K562 (cell line): Measurements from ENCODE around the gene CARD18. TPM values are rescaled to one million over a fixed set of nuclear protein-coding genes. Genes with fewer than 3 reads are reported as not detected.

Experiments used
- ATAC-seq: fragments of 200-7000 bp; cut with Tn5 transposase; 3 replicates; pipeline ENCODE4 v1.9.1; 2020; ENCODE audit warnings: moderate library complexity
- BruUV-seq: library from RNA; stranded (reverse); fragments of 400-500 nt; replicated peaks from 2 replicates; lab custom pipeline; 2021; lab: Mats Ljungman, UMichigan
- CTCF ChIA-PET: fragments of 300-600 bp; formaldehyde crosslinking; extraction: SDS; loops from one replicate; lab custom pipeline; 2021; ENCODE audit warnings: low intra/inter-chr PET ratio; lab: Yijun Ruan, JAX
- POLR2A ChIA-PET: fragments of 300-600, 350-650 bp; sonication (Branson Sonifier 250); formaldehyde crosslinking; extraction: SDS; loops from one replicate; lab custom pipeline; 2021; ENCODE audit warnings: antibody characterized with exemption, inconsistent platforms; lab: Yijun Ruan, JAX
- DNase-seq, 4 experiments: peaks; one replicate each; pipeline versions ENCODE4 v3.0.0 to v3.0.0-alpha.2; 2011 to 2018; ENCODE audit warnings: low spot score in 3 of 4, mixed read lengths in 3 of 4; ENCODE audit errors: extremely low read depth in 1 of 4
- FAIRE-seq: peaks from 2 replicates; lab custom pipeline; 2011; peaks lifted over from hg19 to GRCh38; lab: Jason Lieb, UNC
- H2AFZ ChIP-seq: 2 replicates; pipeline ENCODE4 v1.6.0; 2011; ENCODE audit warnings: low read depth, low read length, control low read depth, inconsistent platforms
- H3K27ac ChIP-seq: fragments of 200-600 bp; 3 replicates; pipeline ENCODE4 v1.8.0; 2011; ENCODE audit warnings: low read depth, mild to moderate bottlenecking, control low read depth, inconsistent platforms, low read length, moderate library complexity, mixed read lengths; ENCODE audit errors: extremely low read depth
- H3K27me3 ChIP-seq, 2 experiments: fragments of 300-600 bp in 1 of 2; 2 replicates in 1 of 2; 3 replicates in 1 of 2; pipeline versions ENCODE4 v1.6.0 to v1.8.0; 2011; ENCODE audit warnings: inconsistent platforms in 2 of 2, low read length in 2 of 2, mild to moderate bottlenecking in 1 of 2, mixed read lengths in 1 of 2, moderate library complexity in 1 of 2; ENCODE audit not compliant: control insufficient read depth in 2 of 2, insufficient read depth in 2 of 2
- H3K36me3 ChIP-seq: fragments of 300-600 bp; 3 replicates; pipeline ENCODE4 v1.8.0; 2011; ENCODE audit warnings: mild to moderate bottlenecking, low read length, inconsistent platforms; ENCODE audit not compliant: control insufficient read depth, insufficient read depth
- H3K4me1 ChIP-seq, 2 experiments: fragments of 200-600 bp in 1 of 2; replicated peaks in 1 of 2; 2 replicates in 1 of 2; 3 replicates in 1 of 2; pipeline versions ENCODE4 v1.5.1 to v1.8.0; 2011; ENCODE audit warnings: inconsistent platforms in 2 of 2, low read length in 2 of 2, mild to moderate bottlenecking in 1 of 2, mixed read lengths in 1 of 2, moderate library complexity in 1 of 2; ENCODE audit not compliant: control insufficient read depth in 2 of 2, insufficient read depth in 2 of 2
- H3K4me2 ChIP-seq: 2 replicates; pipeline ENCODE4 v1.6.1; 2011; ENCODE audit warnings: low read length, control low read depth, inconsistent platforms, mixed read lengths; ENCODE audit not compliant: insufficient read depth
- H3K4me3 ChIP-seq: fragments of 200-600 bp; sonication (generic), shearing (Covaris generic); 2 replicates; pipeline ENCODE4 v1.5.1; 2016; ENCODE audit warnings: control low read depth, inconsistent platforms
- H3K79me2 ChIP-seq: fragments of 200-600 bp; 3 replicates; pipeline ENCODE4 v1.8.0; 2011; ENCODE audit warnings: low read length, inconsistent platforms; ENCODE audit not compliant: control insufficient read depth, insufficient read depth
- H3K9ac ChIP-seq, 2 experiments: 2 replicates each; pipeline versions ENCODE4 v1.6.0 to v1.6.1; 2011; ENCODE audit warnings: low read depth in 2 of 2, low read length in 2 of 2, control low read depth in 1 of 2, inconsistent platforms in 1 of 2, mild to moderate bottlenecking in 1 of 2, mixed read lengths in 1 of 2; ENCODE audit not compliant: insufficient read depth in 1 of 2
- H3K9me1 ChIP-seq: one replicate; pipeline ENCODE4 v1.6.0; 2011; ENCODE audit warnings: inconsistent platforms, mild to moderate bottlenecking, low read length, moderate library complexity; ENCODE audit not compliant: control insufficient read depth, insufficient read depth
- H3K9me3 ChIP-seq: replicated peaks from 2 replicates; pipeline ENCODE4 v1.5.1; 2011; ENCODE audit warnings: low read depth, low read length, inconsistent platforms; ENCODE audit not compliant: control insufficient read depth, insufficient read depth
- H4K20me1 ChIP-seq: replicated peaks from 2 replicates; pipeline ENCODE4 v1.6.1; 2011; ENCODE audit warnings: low read length, inconsistent platforms, mixed read lengths; ENCODE audit not compliant: control insufficient read depth, insufficient read depth
- WGBS: fragments of 100-300 bp; shearing (Covaris generic); methylation state at CpG from one replicate; pipeline ENCODE4 v1.1.6; 2016; ENCODE audit warnings: low coverage, mixed read lengths; ENCODE audit not compliant: insufficient coverage; ENCODE audit errors: missing lambda C conversion rate; 5-methylcytosine and 5-hydroxymethylcytosine counted together
- in situ Hi-C: fragments of 300-500 bp; cut with MboI; formaldehyde crosslinking; loops from 4 replicates; pipeline ENCODE4 v1.15.0; 2018; ENCODE audit warnings: inconsistent platforms, mixed read lengths
- intact Hi-C: fragments of 100-400 bp; cut with micrococcal nuclease; formaldehyde crosslinking; loops from 2 replicates; pipeline ENCODE4 v1.14.2; 2022
- polyA plus RNA-seq, 8 experiments: library from polyadenylated mRNA; depleted of rRNA in 4 of 8; stranded (reverse) in 5 of 8; unstranded in 3 of 8; fragments of >200 nt; fragmentation: Nextera tagmentation in 2 of 8; fragmentation: Illumina TruSeq in 1 of 8; extraction: Ambion mirVana in 2 of 8; extraction: Trizol in 1 of 8; gene quantifications; 2 replicates each; pipeline versions ENCODE4 v1.2.1 to v1.2.3, GENCODE V29; 2011 to 2014; ENCODE audit warnings: inconsistent platforms in 1 of 8, missing spikeins in 1 of 8
- total RNA-seq, 7 experiments: library from RNA; depleted of rRNA in 6 of 7; stranded (reverse); fragments of >200 nt in 6 of 7; fragmentation: Illumina TruSeq in 2 of 7; extraction: Trizol in 2 of 7; gene quantifications; 2 replicates each; pipeline versions ENCODE4 v1.2.1 to v1.2.3, GENCODE V29; 2011 to 2021; ENCODE audit warnings: low replicate concordance in 1 of 7
- TF ChIP-seq, protein P1 (sequence below), 3 experiments: fragments of 200-800 bp in 1 of 3; fragments of 250-450 bp in 1 of 3; fragments of 450-650 bp in 1 of 3; sonication (Bioruptor Pico) in 1 of 3; sonication (Bioruptor generic) in 1 of 3; formaldehyde crosslinking in 1 of 3; IDR thresholded peaks; 2 replicates each; pipeline versions ENCODE4 v1.6.1 to v1.8.0; 2016 to 2022; ENCODE audit warnings: mild to moderate bottlenecking in 2 of 3, missing genetic modification characterization in 2 of 3, missing compliant biosample characterization in 1 of 3, moderate library complexity in 1 of 3

The CARD18 gene
- total and polyA plus RNA-seq, 9 of the 15 experiments (the other 6 are each of a cell fraction or from before 2014, with no cell fraction given): 1.5 to 4.7 (median 2.9) TPM

GRCh38 chr11:105124756-105125155 lies 14.8 kb downstream of the CARD18 start:
- TF ChIP-seq, protein P1, sequence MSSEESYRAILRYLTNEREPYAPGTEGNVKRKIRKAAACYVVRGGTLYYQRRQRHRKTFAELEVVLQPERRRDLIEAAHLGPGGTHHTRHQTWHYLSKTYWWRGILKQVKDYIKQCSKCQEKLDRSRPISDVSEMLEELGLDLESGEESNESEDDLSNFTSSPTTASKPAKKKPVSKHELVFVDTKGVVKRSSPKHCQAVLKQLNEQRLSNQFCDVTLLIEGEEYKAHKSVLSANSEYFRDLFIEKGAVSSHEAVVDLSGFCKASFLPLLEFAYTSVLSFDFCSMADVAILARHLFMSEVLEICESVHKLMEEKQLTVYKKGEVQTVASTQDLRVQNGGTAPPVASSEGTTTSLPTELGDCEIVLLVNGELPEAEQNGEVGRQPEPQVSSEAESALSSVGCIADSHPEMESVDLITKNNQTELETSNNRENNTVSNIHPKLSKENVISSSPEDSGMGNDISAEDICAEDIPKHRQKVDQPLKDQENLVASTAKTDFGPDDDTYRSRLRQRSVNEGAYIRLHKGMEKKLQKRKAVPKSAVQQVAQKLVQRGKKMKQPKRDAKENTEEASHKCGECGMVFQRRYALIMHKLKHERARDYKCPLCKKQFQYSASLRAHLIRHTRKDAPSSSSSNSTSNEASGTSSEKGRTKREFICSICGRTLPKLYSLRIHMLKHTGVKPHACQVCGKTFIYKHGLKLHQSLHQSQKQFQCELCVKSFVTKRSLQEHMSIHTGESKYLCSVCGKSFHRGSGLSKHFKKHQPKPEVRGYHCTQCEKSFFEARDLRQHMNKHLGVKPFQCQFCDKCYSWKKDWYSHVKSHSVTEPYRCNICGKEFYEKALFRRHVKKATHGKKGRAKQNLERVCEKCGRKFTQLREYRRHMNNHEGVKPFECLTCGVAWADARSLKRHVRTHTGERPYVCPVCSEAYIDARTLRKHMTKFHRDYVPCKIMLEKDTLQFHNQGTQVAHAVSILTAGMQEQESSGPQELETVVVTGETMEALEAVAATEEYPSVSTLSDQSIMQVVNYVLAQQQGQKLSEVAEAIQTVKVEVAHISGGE (CRISPR knock-in tag; IDR thresholded peaks at IDR 0.05): no peak
- intact Hi-C loops: no loop called here
- POLR2A ChIA-PET: no interaction called here

More at GRCh38 chr11:105124756-105125155, 14.8 kb downstream of the CARD18 start:
- Histone ChIP-seq H2AFZ (no peak overlapping the region), H3K27me3 (no peaks in the 10 kb centered on the region), H3K27ac (no peak overlapping the region), H3K4me3 (no peak overlapping the region), H3K4me1 (no peaks in the 10 kb centered on the region), H3K9me1 (no peaks in the 10 kb centered on the region), H3K9ac (no peak overlapping the region), H3K9me3 (no peaks in the 10 kb centered on the region), H3K79me2 (no peaks in the 10 kb centered on the region), H3K36me3 (no peaks in the 10 kb centered on the region), H4K20me1 (no peaks in the 10 kb centered on the region), H3K4me2 (no peak overlapping the region)
- CTCF ChIA-PET: no interaction called here
- no TSS peak for BruUV-seq
- WGBS: 0% methylated on average over 2 of the region's 2 CpGs
- in situ Hi-C loops: no loop called here
- no peak for FAIRE-seq
- no peak for DNase-seq
- ATAC-seq: no peak
